Measurements from ENCODE around the gene SZRD1. TPM values are rescaled to one million over a fixed set of nuclear protein-coding genes. Genes with fewer than 3 reads are reported as not detected.

The SZRD1 gene
- total and polyA plus RNA-seq, 9 of the 15 experiments (the other 6 are each of a cell fraction or from before 2014, with no cell fraction given): 3.9 to 149 (median 82.5) TPM

DNA sequence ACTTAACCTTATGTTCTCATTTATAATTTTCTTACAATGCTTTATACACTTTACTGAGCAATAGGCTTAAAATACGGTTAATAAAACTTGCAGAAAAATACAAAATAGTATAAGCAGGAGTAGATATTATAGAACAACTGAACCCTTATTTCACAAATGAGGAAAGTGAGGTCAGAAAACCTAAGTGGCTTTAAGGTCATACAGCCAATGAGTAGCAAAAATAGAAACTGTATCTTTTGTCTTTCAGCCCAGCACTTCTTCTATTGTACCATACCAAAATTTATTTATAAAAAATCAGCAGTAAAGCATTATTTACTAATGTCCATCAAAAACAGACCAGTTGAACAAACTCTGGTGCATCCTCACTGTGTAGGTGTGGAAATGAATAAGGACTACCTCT, 26.4 kb upstream of the SZRD1 start:
- CTCF ChIA-PET (ENCODE audit: low intra/inter-chr PET ratio): no interaction called here

More for the DNA sequence above, 26.4 kb upstream of the SZRD1 start:
- H3K4me3 ChIP-seq: no peak overlapping the region
- H2AFZ ChIP-seq (ENCODE audit: low read depth, low read length): no peak overlapping the region
- ATAC-seq (no peak), DNase-seq (ENCODE audit: extremely low read depth in 1 of 4, low spot score in 3 of 4) (no peak), FAIRE-seq (no peak)
- POLR2A ChIA-PET: no interaction called here
- no peaks in the 10 kb centered on the region; the same call in 1 of the 2 replicates for H4K20me1 ChIP-seq (replicated peaks; ENCODE audit: control insufficient read depth, insufficient read depth, low read length)
- H3K9me3 ChIP-seq (replicated peaks; ENCODE audit: control insufficient read depth, insufficient read depth, low read depth, low read length): no peaks in the 10 kb centered on the region
- 79% methylated on average over 1 of the region's 1 CpG for WGBS (ENCODE audit: insufficient coverage, low coverage, missing lambda C conversion rate)
- TF ChIP-seq SMARCA4 (IDR thresholded peaks at IDR 0.05) (no peak), ETV1 (tag; conservative IDR thresholded peaks at IDR 0.05; ENCODE audit: low read depth) (no peak), NCOR1 (IDR thresholded peaks at IDR 0.05) (no peak), MYBL2 (IDR thresholded peaks at IDR 0.05; ENCODE audit: low read depth) (no peak), MYBL2 (CRISPR knock-in tag; IDR thresholded peaks at IDR 0.05; ENCODE audit: borderline replicate concordance) (no peak), NUFIP1 (IDR thresholded peaks at IDR 0.05; ENCODE audit: partially characterized antibody) (no peak), GATAD2A (IDR thresholded peaks at IDR 0.05) (no peak), WHSC1 (IDR thresholded peaks at IDR 0.05; ENCODE audit: low read length) (no peak), ZNF184 (CRISPR knock-in tag; IDR thresholded peaks at IDR 0.05) (no peak)
- TF ChIP-seq, protein P1, sequence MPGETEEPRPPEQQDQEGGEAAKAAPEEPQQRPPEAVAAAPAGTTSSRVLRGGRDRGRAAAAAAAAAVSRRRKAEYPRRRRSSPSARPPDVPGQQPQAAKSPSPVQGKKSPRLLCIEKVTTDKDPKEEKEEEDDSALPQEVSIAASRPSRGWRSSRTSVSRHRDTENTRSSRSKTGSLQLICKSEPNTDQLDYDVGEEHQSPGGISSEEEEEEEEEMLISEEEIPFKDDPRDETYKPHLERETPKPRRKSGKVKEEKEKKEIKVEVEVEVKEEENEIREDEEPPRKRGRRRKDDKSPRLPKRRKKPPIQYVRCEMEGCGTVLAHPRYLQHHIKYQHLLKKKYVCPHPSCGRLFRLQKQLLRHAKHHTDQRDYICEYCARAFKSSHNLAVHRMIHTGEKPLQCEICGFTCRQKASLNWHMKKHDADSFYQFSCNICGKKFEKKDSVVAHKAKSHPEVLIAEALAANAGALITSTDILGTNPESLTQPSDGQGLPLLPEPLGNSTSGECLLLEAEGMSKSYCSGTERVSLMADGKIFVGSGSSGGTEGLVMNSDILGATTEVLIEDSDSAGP (CRISPR knock-in tag; IDR thresholded peaks at IDR 0.05): no peak
- TF ChIP-seq, protein P2, sequence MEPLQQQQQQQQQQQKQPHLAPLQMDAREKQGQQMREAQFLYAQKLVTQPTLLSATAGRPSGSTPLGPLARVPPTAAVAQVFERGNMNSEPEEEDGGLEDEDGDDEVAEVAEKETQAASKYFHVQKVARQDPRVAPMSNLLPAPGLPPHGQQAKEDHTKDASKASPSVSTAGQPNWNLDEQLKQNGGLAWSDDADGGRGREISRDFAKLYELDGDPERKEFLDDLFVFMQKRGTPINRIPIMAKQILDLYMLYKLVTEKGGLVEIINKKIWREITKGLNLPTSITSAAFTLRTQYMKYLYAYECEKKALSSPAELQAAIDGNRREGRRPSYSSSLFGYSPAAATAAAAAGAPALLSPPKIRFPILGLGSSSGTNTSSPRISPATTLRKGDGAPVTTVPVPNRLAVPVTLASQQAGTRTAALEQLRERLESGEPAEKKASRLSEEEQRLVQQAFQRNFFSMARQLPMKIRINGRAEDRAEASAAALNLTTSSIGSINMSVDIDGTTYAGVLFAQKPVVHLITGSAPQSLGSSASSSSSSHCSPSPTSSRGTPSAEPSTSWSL (CRISPR knock-in tag; IDR thresholded peaks at IDR 0.05; ENCODE audit: borderline replicate concordance): no peak
- TF ChIP-seq, protein P3, sequence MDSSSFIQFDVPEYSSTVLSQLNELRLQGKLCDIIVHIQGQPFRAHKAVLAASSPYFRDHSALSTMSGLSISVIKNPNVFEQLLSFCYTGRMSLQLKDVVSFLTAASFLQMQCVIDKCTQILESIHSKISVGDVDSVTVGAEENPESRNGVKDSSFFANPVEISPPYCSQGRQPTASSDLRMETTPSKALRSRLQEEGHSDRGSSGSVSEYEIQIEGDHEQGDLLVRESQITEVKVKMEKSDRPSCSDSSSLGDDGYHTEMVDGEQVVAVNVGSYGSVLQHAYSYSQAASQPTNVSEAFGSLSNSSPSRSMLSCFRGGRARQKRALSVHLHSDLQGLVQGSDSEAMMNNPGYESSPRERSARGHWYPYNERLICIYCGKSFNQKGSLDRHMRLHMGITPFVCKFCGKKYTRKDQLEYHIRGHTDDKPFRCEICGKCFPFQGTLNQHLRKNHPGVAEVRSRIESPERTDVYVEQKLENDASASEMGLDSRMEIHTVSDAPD (CRISPR knock-in tag; IDR thresholded peaks at IDR 0.05): no peak
- H3K9me1 ChIP-seq (ENCODE audit: control insufficient read depth, insufficient read depth, low read length): no peaks in the 10 kb centered on the region
- intact Hi-C loops (cut with micrococcal nuclease) (no loop called here), in situ Hi-C loops (cut with MboI) (no loop called here)
- H3K27ac ChIP-seq (ENCODE audit: extremely low read depth, low read depth, low read length): no peak overlapping the region
- H3K36me3 ChIP-seq (ENCODE audit: control insufficient read depth, insufficient read depth, low read length): peaks cover 13% of the 10 kb centered on the region; the same call in 2 of the 3 replicates
- no peak overlapping the region for H3K9ac ChIP-seq (ENCODE audit: insufficient read depth in 1 of 2, low read depth in 2 of 2, low read length in 2 of 2)
- H3K4me1 ChIP-seq (replicated peaks in 1 of 2; ENCODE audit: control insufficient read depth in 2 of 2, insufficient read depth in 2 of 2, low read length in 2 of 2): peaks cover 6 to 7% of the 10 kb centered on the region in 2 experiments; a peak in 4 of 5 replicates
- no peak overlapping the region for H3K4me2 ChIP-seq (ENCODE audit: insufficient read depth, low read length)
- BruUV-seq (replicated peaks): TSS peak; percentile 13
- H3K79me2 ChIP-seq (ENCODE audit: control insufficient read depth, insufficient read depth, low read length): peaks cover 74% of the 10 kb centered on the region
- no peaks in the 10 kb centered on the region for H3K27me3 ChIP-seq (ENCODE audit: control insufficient read depth in 2 of 2, insufficient read depth in 2 of 2, low read length in 2 of 2)
